ENCODE measurements around the gene RAD23B. TPM values are rescaled to one million over a fixed set of nuclear protein-coding genes. Genes with fewer than 3 reads are reported as not detected.

The RAD23B gene
- total RNA-seq, 2 experiments from 2014 or later, result 111 TPM

GRCh38 chr9:107373809-107374208, 90.7 kb downstream of the RAD23B start:
- H3K27me3 Mint-ChIP-seq, result no peaks in the 10 kb centered on the region
- no peak overlapping the region for H3K4me3 Mint-ChIP-seq
- no peak overlapping the region for H3K27ac Mint-ChIP-seq
- no peak for DNase-seq
- POLR2A ChIA-PET, result no interaction called here
- intact Hi-C loops (cut with micrococcal nuclease), result no loop called here
- H3K36me3 Mint-ChIP-seq, result no peaks in the 10 kb centered on the region
- CTCF ChIA-PET, result no interaction called here
- no peaks in the 10 kb centered on the region for H3K9me3 Mint-ChIP-seq
- H3K4me1 Mint-ChIP-seq (ENCODE audit: low read depth), result no peaks in the 10 kb centered on the region

GRCh38 chr9:107375001-107375400, 91.9 kb downstream of the RAD23B start:
- CTCF ChIA-PET, result interaction anchor here (0.9 kb wide), 1 partner anchor 238 kb away, joined by 3 read pairs; no protein-coding TSS in a partner anchor
- Mint-ChIP-seq H3K4me3 (no peak overlapping the region), H3K27me3 (peaks cover 3% of the 10 kb centered on the region), H3K36me3 (no peaks in the 10 kb centered on the region), H3K9me3 (no peaks in the 10 kb centered on the region), H3K4me1 (ENCODE audit: low read depth) (no peaks in the 10 kb centered on the region), H3K27ac (no peak overlapping the region)
- DNase-seq, result no peak
- intact Hi-C loops (cut with micrococcal nuclease), result no loop called here
- POLR2A ChIA-PET, result no interaction called here

GRCh38 chr9:107375651-107376369, 92.7 kb downstream of the RAD23B start:
- POLR2A ChIA-PET, result no interaction called here
- DNase-seq, result no peak
- intact Hi-C loops (cut with micrococcal nuclease), result no loop called here

GRCh38 chr9:107378006-107378405, 94.9 kb downstream of the RAD23B start:
- Mint-ChIP-seq H3K27ac (no peak overlapping the region), H3K36me3 (no peaks in the 10 kb centered on the region), H3K4me3 (no peak overlapping the region), H3K27me3 (peaks cover 8% of the 10 kb centered on the region), H3K9me3 (no peaks in the 10 kb centered on the region), H3K4me1 (ENCODE audit: low read depth) (no peaks in the 10 kb centered on the region)
- CTCF ChIA-PET, result no interaction called here
- intact Hi-C loops (cut with micrococcal nuclease), result no loop called here
- POLR2A ChIA-PET, result no interaction called here
- DNase-seq, result no peak

More at GRCh38 chr9:107375651-107376369, 92.7 kb downstream of the RAD23B start:
- Mint-ChIP-seq H3K9me3 (no peaks in the 10 kb centered on the region), H3K4me1 (ENCODE audit: low read depth) (no peaks in the 10 kb centered on the region), H3K27ac (no peak overlapping the region), H3K27me3 (peaks cover 8% of the 10 kb centered on the region), H3K36me3 (no peaks in the 10 kb centered on the region), H3K4me3 (no peak overlapping the region)
- CTCF ChIA-PET, result interaction anchor here (0.9 kb wide), 1 partner anchor 239 kb away, joined by 3 read pairs; no protein-coding TSS in a partner anchor

Other genes starting within 250 kb of the RAD23B start
- gene KLF4, start 206.5 kb downstream of the RAD23B start, total RNA-seq, result 1 to 10 TPM in 1 of 2 experiments, under 1 TPM in 1; 0.75 to 1.3 TPM